K562 (cell line): ENCODE results near the gene MMAB. TPM values are rescaled to one million over a fixed set of nuclear protein-coding genes. Genes with fewer than 3 reads are reported as not detected.

ENCODE experiments used
- BDP1 ChIP-seq: IDR thresholded peaks from 3 replicates; pipeline ENCODE4 v1.6.1; 2011; ENCODE audit not compliant: insufficient read length, insufficient read depth
- C11orf30 ChIP-seq: fragments of 450-650 bp; IDR thresholded peaks from 2 replicates; pipeline ENCODE4 v1.6.1; 2016; ENCODE audit warnings: low read depth, mild to moderate bottlenecking
- CAMTA2 ChIP-seq: fragments of 250-450 bp; sonication (Bioruptor Pico); conservative IDR thresholded peaks from 2 replicates; pipeline ENCODE4 v1.5.1; 2022
- E2F3 ChIP-seq: fragments of 250-450 bp; sonication (Bioruptor Pico); IDR thresholded peaks from 2 replicates; pipeline ENCODE4 v1.4.0; 2020; ENCODE audit warnings: mild to moderate bottlenecking
- ELF2 ChIP-seq: fragments of 250-450 bp; sonication (Bioruptor Pico); IDR thresholded peaks from 2 replicates; pipeline ENCODE4 v1.5.0; 2021; ENCODE audit warnings: mild to moderate bottlenecking
- HNRNPL ChIP-seq: fragments of 200-400 bp; formaldehyde crosslinking; IDR thresholded peaks from 2 replicates; pipeline ENCODE4 v1.6.1; 2017; ENCODE audit warnings: low read depth, mild to moderate bottlenecking, low read length
- HOXB6 ChIP-seq: fragments of 250-450 bp; sonication (Bioruptor Pico); IDR thresholded peaks from 2 replicates; pipeline ENCODE4 v1.5.1; 2022; ENCODE audit warnings: mild to moderate bottlenecking, borderline replicate concordance
- HSF4 ChIP-seq: fragments of 250-450 bp; sonication (Bioruptor Pico); IDR thresholded peaks from 2 replicates; pipeline ENCODE4 v2.1.2; 2022; ENCODE audit warnings: mild to moderate bottlenecking, moderate library complexity, borderline replicate concordance
- NFYB ChIP-seq: IDR thresholded peaks from 2 replicates; pipeline ENCODE4 v1.6.1; 2011; ENCODE audit warnings: mild to moderate bottlenecking, moderate library complexity; ENCODE audit not compliant: insufficient read length; ENCODE audit errors: extremely low read depth
- NR3C1 ChIP-seq: sonication (generic); formaldehyde crosslinking; IDR thresholded peaks from 2 replicates; pipeline ENCODE4 v1.8.1; 2022; ENCODE audit warnings: missing genetic modification reagents
- PHF8 ChIP-seq: fragments of 200-600 bp; sonication (generic); IDR thresholded peaks from 2 replicates; pipeline ENCODE4 v1.6.1; 2012; ENCODE audit warnings: mixed run types, mild to moderate bottlenecking, inconsistent platforms, low read length, moderate library complexity, borderline replicate concordance
- PTBP1 ChIP-seq: fragments of 200-400 bp; formaldehyde crosslinking; IDR thresholded peaks from 2 replicates; pipeline ENCODE4 v1.6.1; 2017; ENCODE audit warnings: low read depth, low read length
- RBM17 ChIP-seq: fragments of 200-400 bp; formaldehyde crosslinking; IDR thresholded peaks from 2 replicates; pipeline ENCODE4 v1.6.1; 2017; ENCODE audit warnings: low read depth, mild to moderate bottlenecking, low read length, borderline replicate concordance
- SNIP1 ChIP-seq: fragments of 450-650 bp; IDR thresholded peaks from 2 replicates; pipeline ENCODE4 v1.7.1; 2017; ENCODE audit warnings: low read depth, mild to moderate bottlenecking
- TCF7 ChIP-seq: sonication (generic); IDR thresholded peaks from 2 replicates; pipeline ENCODE4 v1.6.1; 2016; ENCODE audit warnings: antibody characterized with exemption, borderline replicate concordance
- ZNF133 ChIP-seq: fragments of 250-450 bp; sonication (Bioruptor Pico); IDR thresholded peaks from 2 replicates; pipeline ENCODE4 v1.4.0; 2020; ENCODE audit warnings: mild to moderate bottlenecking
- ZNF217 ChIP-seq: sonication (generic); formaldehyde crosslinking; IDR thresholded peaks from 2 replicates; pipeline ENCODE4 v1.8.0; 2022; ENCODE audit warnings: mild to moderate bottlenecking, missing genetic modification reagents
- ZNF778 ChIP-seq: fragments of 450-650 bp; formaldehyde crosslinking; IDR thresholded peaks from 2 replicates; pipeline ENCODE4 v1.4.0; 2020; ENCODE audit warnings: mild to moderate bottlenecking, moderate library complexity
- polyA plus RNA-seq, 8 experiments: library from polyadenylated mRNA; depleted of rRNA in 4 of 8; stranded (reverse) in 5 of 8; unstranded in 3 of 8; fragments of >200 nt; fragmentation: Nextera tagmentation in 2 of 8; fragmentation: Illumina TruSeq in 1 of 8; extraction: Ambion mirVana in 2 of 8; extraction: Trizol in 1 of 8; gene quantifications; 2 replicates each; pipeline versions ENCODE4 v1.2.1 to v1.2.3, GENCODE V29; 2011 to 2014; ENCODE audit warnings: inconsistent platforms in 1 of 8, missing spikeins in 1 of 8
- total RNA-seq, 7 experiments: library from RNA; depleted of rRNA in 6 of 7; stranded (reverse); fragments of >200 nt in 6 of 7; fragmentation: Illumina TruSeq in 2 of 7; extraction: Trizol in 2 of 7; gene quantifications; 2 replicates each; pipeline versions ENCODE4 v1.2.1 to v1.2.3, GENCODE V29; 2011 to 2021; ENCODE audit warnings: low replicate concordance in 1 of 7
- TF ChIP-seq, protein P1 (sequence below): fragments of 250-450 bp; sonication (Bioruptor Pico); IDR thresholded peaks from 2 replicates; pipeline ENCODE4 v1.4.0; 2020; ENCODE audit warnings: mild to moderate bottlenecking
- TF ChIP-seq, protein P2 (sequence below): fragments of 250-450 bp; sonication (Bioruptor Pico); IDR thresholded peaks from 2 replicates; pipeline ENCODE4 v1.4.0; 2020; ENCODE audit warnings: borderline replicate concordance
- TF ChIP-seq, protein P3 (sequence below), 3 experiments: fragments of 200-800 bp in 1 of 3; sonication (Bioruptor generic) in 1 of 3; sonication (generic) in 1 of 3; formaldehyde crosslinking in 1 of 3; IDR thresholded peaks; 2 replicates each; pipeline versions ENCODE4 v1.6.1 to v1.8.0; 2016 to 2022; ENCODE audit warnings: mild to moderate bottlenecking in 2 of 3, missing compliant biosample characterization in 2 of 3, missing genetic modification characterization in 2 of 3, missing genetic modification reagents in 1 of 3

MMAB gene
- total and polyA plus RNA-seq, 9 of the 15 experiments (the other 6 are each of a cell fraction or from before 2014, with no cell fraction given): 9.5 to 76.1 (median 46.2) TPM

DNA sequence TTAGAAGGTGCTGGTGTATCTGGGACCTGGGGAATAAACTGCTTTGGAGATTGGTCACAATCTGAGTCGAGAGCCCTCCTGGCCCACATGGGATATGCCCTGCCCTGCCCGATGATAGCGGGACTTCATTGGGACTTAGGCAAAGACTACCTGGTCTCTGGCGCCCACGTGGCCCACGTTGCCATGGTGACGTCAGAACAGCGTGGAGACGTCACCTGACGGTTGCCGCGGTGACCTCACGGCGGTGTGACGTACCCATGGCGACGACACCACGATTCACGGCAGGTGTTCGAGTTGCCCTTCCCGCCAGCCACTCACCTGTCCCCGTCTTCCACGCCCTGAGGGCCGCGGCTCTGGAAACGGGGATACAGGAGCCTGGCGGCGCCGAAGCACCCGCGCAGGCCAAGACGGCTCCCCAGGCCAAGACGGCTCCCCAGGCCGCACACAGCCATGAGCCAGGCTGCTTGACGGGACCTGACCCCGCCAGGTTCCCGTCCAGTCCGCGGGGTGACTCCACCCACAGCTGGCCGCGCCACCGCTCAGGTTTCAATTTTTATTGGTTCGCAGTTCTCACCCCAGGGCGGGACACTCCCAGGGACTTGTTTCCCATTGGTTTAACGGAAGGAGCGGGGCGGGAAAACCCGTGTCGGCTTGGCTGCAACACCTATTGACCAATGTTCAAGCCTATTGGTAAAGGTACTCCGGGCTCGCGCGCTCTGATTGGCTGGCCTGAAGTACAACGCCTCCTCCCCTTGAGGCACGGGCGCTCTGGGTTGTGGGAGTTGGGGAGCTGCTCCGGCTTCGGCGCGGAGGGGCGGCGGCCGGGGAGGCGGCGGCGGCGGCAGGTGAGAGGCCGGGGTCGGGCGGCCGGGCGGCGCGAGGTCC, at the start of gene MMAB, which contains the start of gene MVK (continued):
- TF ChIP-seq, protein P1, sequence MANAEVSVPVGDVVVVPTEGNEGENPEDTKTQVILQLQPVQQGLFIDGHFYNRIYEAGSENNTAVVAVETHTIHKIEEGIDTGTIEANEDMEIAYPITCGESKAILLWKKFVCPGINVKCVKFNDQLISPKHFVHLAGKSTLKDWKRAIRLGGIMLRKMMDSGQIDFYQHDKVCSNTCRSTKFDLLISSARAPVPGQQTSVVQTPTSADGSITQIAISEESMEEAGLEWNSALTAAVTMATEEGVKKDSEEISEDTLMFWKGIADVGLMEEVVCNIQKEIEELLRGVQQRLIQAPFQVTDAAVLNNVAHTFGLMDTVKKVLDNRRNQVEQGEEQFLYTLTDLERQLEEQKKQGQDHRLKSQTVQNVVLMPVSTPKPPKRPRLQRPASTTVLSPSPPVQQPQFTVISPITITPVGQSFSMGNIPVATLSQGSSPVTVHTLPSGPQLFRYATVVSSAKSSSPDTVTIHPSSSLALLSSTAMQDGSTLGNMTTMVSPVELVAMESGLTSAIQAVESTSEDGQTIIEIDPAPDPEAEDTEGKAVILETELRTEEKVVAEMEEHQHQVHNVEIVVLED: peak; percentile 90
- no peak for TF ChIP-seq ZNF778 (CRISPR knock-in tag)
- peak; percentile 78 for TF ChIP-seq NFYB
- TF ChIP-seq HNRNPL: no peak
- TF ChIP-seq ZNF217: no peak
- TF ChIP-seq PHF8: peak; percentile 99
- TF ChIP-seq CAMTA2 (CRISPR knock-in tag): no peak
- TF ChIP-seq, protein P2, sequence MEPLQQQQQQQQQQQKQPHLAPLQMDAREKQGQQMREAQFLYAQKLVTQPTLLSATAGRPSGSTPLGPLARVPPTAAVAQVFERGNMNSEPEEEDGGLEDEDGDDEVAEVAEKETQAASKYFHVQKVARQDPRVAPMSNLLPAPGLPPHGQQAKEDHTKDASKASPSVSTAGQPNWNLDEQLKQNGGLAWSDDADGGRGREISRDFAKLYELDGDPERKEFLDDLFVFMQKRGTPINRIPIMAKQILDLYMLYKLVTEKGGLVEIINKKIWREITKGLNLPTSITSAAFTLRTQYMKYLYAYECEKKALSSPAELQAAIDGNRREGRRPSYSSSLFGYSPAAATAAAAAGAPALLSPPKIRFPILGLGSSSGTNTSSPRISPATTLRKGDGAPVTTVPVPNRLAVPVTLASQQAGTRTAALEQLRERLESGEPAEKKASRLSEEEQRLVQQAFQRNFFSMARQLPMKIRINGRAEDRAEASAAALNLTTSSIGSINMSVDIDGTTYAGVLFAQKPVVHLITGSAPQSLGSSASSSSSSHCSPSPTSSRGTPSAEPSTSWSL (CRISPR knock-in tag): no peak
- TF ChIP-seq, protein P3, sequence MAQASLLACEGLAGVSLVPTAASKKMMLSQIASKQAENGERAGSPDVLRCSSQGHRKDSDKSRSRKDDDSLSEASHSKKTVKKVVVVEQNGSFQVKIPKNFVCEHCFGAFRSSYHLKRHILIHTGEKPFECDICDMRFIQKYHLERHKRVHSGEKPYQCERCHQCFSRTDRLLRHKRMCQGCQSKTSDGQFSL (CRISPR knock-in tag; IDR thresholded peaks at IDR 0.05): 0 out of 2 replicates have a peak, but pooled peaks have one; percentile 45
- TF ChIP-seq, protein P3 (tag; IDR thresholded peaks at IDR 0.05): no peak
- no peak for TF ChIP-seq HOXB6
- peak; percentile 25; the same call in 1 of the 2 replicates for TF ChIP-seq ELF2
- TF ChIP-seq ZNF133 (CRISPR knock-in tag): no peak
- no peak for TF ChIP-seq BDP1
- peak; percentile 22; the same call in 1 of the 2 replicates for TF ChIP-seq SNIP1
- TF ChIP-seq NR3C1 (CRISPR knock-in tag): peak; percentile 41; the same call in 1 of the 2 replicates
- no peak for TF ChIP-seq PTBP1
- TF ChIP-seq TCF7: no peak
- TF ChIP-seq HSF4 (CRISPR knock-in tag): no peak
- TF ChIP-seq C11orf30: peak; percentile 88
- TF ChIP-seq RBM17: no peak
- TF ChIP-seq E2F3 (CRISPR knock-in tag): peak; percentile 81; the same call in 1 of the 2 replicates
